ENCODE measurements around the gene OPN3. TPM values are rescaled to one million over a fixed set of nuclear protein-coding genes. Genes with fewer than 3 reads are reported as not detected.

OPN3 gene
- total and polyA plus RNA-seq, 2 donors (not counting 3 experiments of a cell fraction or from before 2014, with no cell fraction given): 16.1 to 23.9 TPM

GRCh38 chr1:241553886-241554592 lies 86.1 kb downstream of the OPN3 start:
- DNase-seq (ENCODE audit: low read depth, low spot score): no peak
- ChIA-PET POLR2A (no interaction called here), CTCF (no interaction called here)
- H3K79me2 ChIP-seq (ENCODE audit: control insufficient read depth, insufficient read depth, low read length): no peaks in the 10 kb centered on the region
- intact Hi-C loops (cut with micrococcal nuclease) (no loop called here), dilution Hi-C loops (cut with MboI; ENCODE audit: extremely low pct_ligation_motif_present, low sequenced_read_pairs) (no loop called here)
- H3K9me1 ChIP-seq (replicated peaks; ENCODE audit: control insufficient read depth, extremely low read depth, insufficient read depth, low read length): no peaks in the 10 kb centered on the region
- H3K27me3 ChIP-seq (ENCODE audit: control insufficient read depth in 2 of 2, insufficient read depth in 2 of 2, low read length in 2 of 2): no peaks in the 10 kb centered on the region
- no peak overlapping the region for H3K4me3 ChIP-seq (replicated peaks in 1 of 3; ENCODE audit: insufficient read depth in 1 of 3, low read depth in 1 of 3, low read length in 3 of 3)
- no peak overlapping the region for H3K9ac ChIP-seq (replicated peaks; ENCODE audit: extremely low read depth, insufficient read depth, low read length)
- no peak for FAIRE-seq
- H2AFZ ChIP-seq (ENCODE audit: low read depth, low read length): no peak overlapping the region
- H3K36me3 ChIP-seq (ENCODE audit: control insufficient read depth in 2 of 2, extremely low read depth in 1 of 2, insufficient read depth in 2 of 2, low read length in 2 of 2): no peaks in the 10 kb centered on the region
- no peak overlapping the region for H3K4me2 ChIP-seq (ENCODE audit: insufficient read depth, low read length)
- BruUV-seq (replicated peaks): no TSS peak
- H3K4me1 ChIP-seq (ENCODE audit: control insufficient read depth, extremely low read depth, insufficient read depth, low read length): no peaks in the 10 kb centered on the region
- TF ChIP-seq JUN (IDR thresholded peaks at IDR 0.05; ENCODE audit: borderline replicate concordance, insufficient read depth, insufficient read length, low read depth) (no peak), POLR2AphosphoS5 (IDR thresholded peaks at IDR 0.05; ENCODE audit: insufficient read depth, low read depth, low read length) (no peak), EZH2 (IDR thresholded peaks at IDR 0.05; ENCODE audit: borderline replicate concordance, low read depth, low read length, severe bottlenecking) (no peak), MAX (IDR thresholded peaks at IDR 0.05; ENCODE audit: insufficient read depth, insufficient read length) (no peak), FOS (IDR thresholded peaks at IDR 0.05; ENCODE audit: borderline replicate concordance, insufficient read depth, low read length) (no peak), GATA2 (IDR thresholded peaks at IDR 0.05; ENCODE audit: insufficient read depth, insufficient read length, low read depth, low read length) (no peak), POLR2A (IDR thresholded peaks at IDR 0.05; ENCODE audit: low read depth, low read length) (no peak), MYC (IDR thresholded peaks at IDR 0.05; ENCODE audit: low read depth, low read length) (no peak)
- TF ChIP-seq, protein P1, sequence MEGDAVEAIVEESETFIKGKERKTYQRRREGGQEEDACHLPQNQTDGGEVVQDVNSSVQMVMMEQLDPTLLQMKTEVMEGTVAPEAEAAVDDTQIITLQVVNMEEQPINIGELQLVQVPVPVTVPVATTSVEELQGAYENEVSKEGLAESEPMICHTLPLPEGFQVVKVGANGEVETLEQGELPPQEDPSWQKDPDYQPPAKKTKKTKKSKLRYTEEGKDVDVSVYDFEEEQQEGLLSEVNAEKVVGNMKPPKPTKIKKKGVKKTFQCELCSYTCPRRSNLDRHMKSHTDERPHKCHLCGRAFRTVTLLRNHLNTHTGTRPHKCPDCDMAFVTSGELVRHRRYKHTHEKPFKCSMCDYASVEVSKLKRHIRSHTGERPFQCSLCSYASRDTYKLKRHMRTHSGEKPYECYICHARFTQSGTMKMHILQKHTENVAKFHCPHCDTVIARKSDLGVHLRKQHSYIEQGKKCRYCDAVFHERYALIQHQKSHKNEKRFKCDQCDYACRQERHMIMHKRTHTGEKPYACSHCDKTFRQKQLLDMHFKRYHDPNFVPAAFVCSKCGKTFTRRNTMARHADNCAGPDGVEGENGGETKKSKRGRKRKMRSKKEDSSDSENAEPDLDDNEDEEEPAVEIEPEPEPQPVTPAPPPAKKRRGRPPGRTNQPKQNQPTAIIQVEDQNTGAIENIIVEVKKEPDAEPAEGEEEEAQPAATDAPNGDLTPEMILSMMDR (IDR thresholded peaks at IDR 0.05; ENCODE audit: extremely low read depth in 1 of 2, insufficient read depth in 1 of 2, low read depth in 1 of 2, low read length in 2 of 2): no peak
- H4K20me1 ChIP-seq (replicated peaks; ENCODE audit: control insufficient read depth, extremely low read depth, insufficient read depth, low read length): no peaks in the 10 kb centered on the region
- H3K27ac ChIP-seq (ENCODE audit: insufficient read depth, low read depth, low read length): no peak overlapping the region
- H3K9me3 ChIP-seq (replicated peaks; ENCODE audit: control insufficient read depth, insufficient read depth, low read length): no peaks in the 10 kb centered on the region
